Glutamatergic neuron (in vitro differentiated cells): ENCODE results near the gene CUL7. TPM values are rescaled to one million over a fixed set of nuclear protein-coding genes. Genes with fewer than 3 reads are reported as not detected.
A peak's percentile ranks its signal among the peaks of the same experiment; 100 is the strongest.

Experiments
- DNase-seq: peaks from one replicate; pipeline ENCODE4 v3.0.0; 2022
- H3K27ac Mint-ChIP-seq: one replicate; pipeline ENCODE4 v1.8.0; 2020; ENCODE audit warnings: mild to moderate bottlenecking, mixed read lengths, inconsistent platforms; ENCODE audit not compliant: unreplicated experiment
- H3K27me3 Mint-ChIP-seq: one replicate; pipeline ENCODE4 v1.8.0; 2020; ENCODE audit warnings: mild to moderate bottlenecking, moderate library complexity, mixed read lengths, inconsistent platforms; ENCODE audit not compliant: unreplicated experiment
- H3K36me3 Mint-ChIP-seq: one replicate; pipeline ENCODE4 v1.8.0; 2020; ENCODE audit warnings: mild to moderate bottlenecking, mixed read lengths, inconsistent platforms; ENCODE audit not compliant: unreplicated experiment
- H3K4me1 Mint-ChIP-seq: one replicate; pipeline ENCODE4 v1.8.0; 2020; ENCODE audit warnings: mild to moderate bottlenecking, low read depth, mixed read lengths, inconsistent platforms; ENCODE audit not compliant: unreplicated experiment
- H3K4me3 Mint-ChIP-seq: one replicate; pipeline ENCODE4 v1.8.0; 2020; ENCODE audit warnings: mild to moderate bottlenecking, mixed read lengths, inconsistent platforms; ENCODE audit not compliant: unreplicated experiment
- H3K9me3 Mint-ChIP-seq: one replicate; pipeline ENCODE4 v1.8.0; 2020; ENCODE audit warnings: mild to moderate bottlenecking, moderate library complexity, mixed read lengths, inconsistent platforms; ENCODE audit not compliant: unreplicated experiment
- CTCF ChIP-seq: fragments of 200-600 bp; sonication (generic); IDR thresholded peaks from one replicate; pipeline ENCODE4 v1.5.0; 2021; ENCODE audit not compliant: partially characterized antibody, unreplicated experiment
- total RNA-seq: library from RNA; stranded (reverse); fragmentation: NEBNext Ultra II Directional; extraction: Animal tissue kit (Norgen Biotek cat#: 25700); gene quantifications from one replicate; pipeline ENCODE4 v1.2.1, GENCODE V29; 2021; ENCODE audit not compliant: unreplicated experiment

The CUL7 gene
- total RNA-seq, 1 donor from 2014 or later = 43.3 TPM

GRCh38 chr6:43054206-43054943, 724 bp upstream of the CUL7 start:
- DNase-seq = no peak
- H3K27ac Mint-ChIP-seq = peak overlapping the region; percentile 77
- peaks cover 8% of the 10 kb centered on the region for H3K27me3 Mint-ChIP-seq
- peaks cover 9% of the 10 kb centered on the region for H3K36me3 Mint-ChIP-seq
- no peak for TF ChIP-seq CTCF
- peaks cover 20% of the 10 kb centered on the region for H3K4me1 Mint-ChIP-seq
- peak overlapping the region; percentile 100 for H3K4me3 Mint-ChIP-seq
- H3K9me3 Mint-ChIP-seq = peaks cover 15% of the 10 kb centered on the region

- H3K4me1 Mint-ChIP-seq = peaks cover 15% of the 10 kb centered on the region
- H3K36me3 Mint-ChIP-seq = peaks cover 9% of the 10 kb centered on the region
- no peak for TF ChIP-seq CTCF
- peak overlapping the region; percentile 97 for H3K27ac Mint-ChIP-seq
- DNase-seq = no peak
- peaks cover 13% of the 10 kb centered on the region for H3K9me3 Mint-ChIP-seq
- peak overlapping the region; percentile 100 for H3K4me3 Mint-ChIP-seq
- peaks cover 8% of the 10 kb centered on the region for H3K27me3 Mint-ChIP-seq
Measured at GRCh38 chr6:43052842-43053544, 658 bp downstream of the CUL7 start.

GRCh38 chr6:43052225-43052841, 1.3 kb downstream of the CUL7 start:
- Mint-ChIP-seq H3K4me1 (peaks cover 15% of the 10 kb centered on the region), H3K27ac (peak overlapping the region; percentile 97), H3K4me3 (peak overlapping the region; percentile 100), H3K36me3 (peaks cover 9% of the 10 kb centered on the region), H3K27me3 (peaks cover 8% of the 10 kb centered on the region), H3K9me3 (peaks cover 13% of the 10 kb centered on the region)
- DNase-seq = no peak
- no peak for TF ChIP-seq CTCF

- Mint-ChIP-seq H3K4me1 (peaks cover 15% of the 10 kb centered on the region), H3K27me3 (peaks cover 10% of the 10 kb centered on the region), H3K9me3 (peaks cover 15% of the 10 kb centered on the region), H3K27ac (peak overlapping the region; percentile 34), H3K36me3 (peaks cover 9% of the 10 kb centered on the region), H3K4me3 (no peak overlapping the region)
- TF ChIP-seq CTCF = no peak
- no peak for DNase-seq
Measured at GRCh38 chr6:43050981-43051380, 2.7 kb downstream of the CUL7 start.
